ENCODE results near the gene TXN2. TPM values are rescaled to one million over a fixed set of nuclear protein-coding genes. Genes with fewer than 3 reads are reported as not detected.
A peak's percentile ranks its signal among the peaks of the same experiment; 100 is the strongest.

Gene TXN2
- total and polyA plus RNA-seq, 4 donors: 22.0 to 135 (median 85.1) TPM

- Histone ChIP-seq H3K36me3 (ENCODE audit: control insufficient read depth, insufficient read depth, low read length) (peaks cover 69% of the 10 kb centered on the region), H3K9me3 (ENCODE audit: control insufficient read depth, insufficient read depth, low read length) (no peaks in the 10 kb centered on the region), H3K4me3 (ENCODE audit: low read depth, low read length) (no peak overlapping the region), H3K4me1 (ENCODE audit: control insufficient read depth, insufficient read depth, low read length) (peaks cover 5% of the 10 kb centered on the region), H3K27me3 (ENCODE audit: control insufficient read depth, insufficient read depth, low read length) (no peaks in the 10 kb centered on the region), H3K27ac (ENCODE audit: low read depth, low read length) (no peak overlapping the region)
- DNase-seq (ENCODE audit: low read depth in 4 of 6, low spot score in 6 of 6): no peak
- WGBS (ENCODE audit: insufficient coverage): 96% methylated on average over 8 of the region's 8 CpGs
Measured at GRCh38 chr22:36512333-36512732, 30.9 kb upstream of the TXN2 start.

- no peaks in the 10 kb centered on the region for H3K9me3 ChIP-seq (ENCODE audit: control insufficient read depth, insufficient read depth, low read length)
- H3K36me3 ChIP-seq (ENCODE audit: control insufficient read depth, insufficient read depth, low read length): peaks cover 60% of the 10 kb centered on the region
- no peaks in the 10 kb centered on the region for H3K27me3 ChIP-seq (ENCODE audit: control insufficient read depth, insufficient read depth, low read length)
- H3K4me1 ChIP-seq (ENCODE audit: control insufficient read depth, insufficient read depth, low read length): peaks cover 13% of the 10 kb centered on the region
- no peak overlapping the region for H3K27ac ChIP-seq (ENCODE audit: low read depth, low read length)
- WGBS (ENCODE audit: insufficient coverage): 66% methylated on average over 16 of the region's 17 CpGs
- H3K4me3 ChIP-seq (ENCODE audit: low read depth, low read length): no peak overlapping the region
- peak in 3 of 6 donors; percentile 38 to 81 (median 75) for DNase-seq (ENCODE audit: low read depth in 4 of 6, low spot score in 6 of 6)
Measured at GRCh38 chr22:36510966-36511881, 29.8 kb upstream of the TXN2 start.

DNA sequence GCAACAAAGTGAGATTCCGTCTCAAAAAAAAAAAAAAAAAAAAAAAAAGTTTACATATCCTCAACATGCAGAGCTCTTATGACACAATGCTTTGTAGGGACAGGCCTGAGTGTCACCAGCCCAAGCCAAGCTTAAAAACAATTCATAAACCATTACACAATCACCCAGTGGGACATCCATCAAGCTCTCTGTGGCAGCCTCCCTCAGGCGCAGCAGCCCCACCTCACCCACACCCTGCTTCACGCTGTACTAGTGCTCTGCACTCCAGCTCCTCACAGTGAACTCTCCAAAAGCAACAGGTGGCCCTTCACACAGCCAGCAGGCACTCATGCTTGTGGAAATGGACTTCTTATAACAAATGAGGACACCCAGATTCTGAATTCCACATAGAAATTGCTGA lies 28.9 kb upstream of the TXN2 start:
- peaks cover 59% of the 10 kb centered on the region for H3K36me3 ChIP-seq (ENCODE audit: control insufficient read depth, insufficient read depth, low read length)
- H3K4me3 ChIP-seq (ENCODE audit: low read depth, low read length): no peak overlapping the region

DNA sequence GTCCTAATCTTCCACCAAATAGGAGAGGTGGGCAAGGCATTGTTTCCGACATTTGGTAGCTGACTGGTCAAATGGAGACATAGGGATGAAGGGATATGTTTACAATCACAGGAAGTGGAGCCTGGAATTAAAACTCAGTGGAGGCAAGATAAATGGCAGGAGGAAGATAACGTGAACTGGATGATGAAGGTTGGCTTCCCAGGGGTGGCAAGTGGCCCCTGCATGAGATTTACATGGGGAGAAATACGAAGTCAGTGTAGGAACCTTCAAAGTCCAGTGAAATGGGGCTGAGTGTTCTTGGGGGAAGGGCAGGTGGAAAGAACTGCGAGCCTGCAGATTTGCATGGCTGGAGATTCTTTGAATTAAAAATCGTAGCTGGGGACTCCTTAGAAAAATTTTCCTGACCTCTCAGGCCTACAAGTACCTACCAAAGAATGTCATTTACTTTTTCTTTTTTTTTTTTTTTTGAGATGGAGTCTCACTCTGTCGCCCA lies 26.1 kb upstream of the TXN2 start:
- no peaks in the 10 kb centered on the region for H3K27me3 ChIP-seq (ENCODE audit: control insufficient read depth, insufficient read depth, low read length)
- peak overlapping the region; percentile 37 for H3K4me3 ChIP-seq (ENCODE audit: low read depth, low read length)
- H3K9me3 ChIP-seq (ENCODE audit: control insufficient read depth, insufficient read depth, low read length): no peaks in the 10 kb centered on the region
- no peak for DNase-seq (ENCODE audit: low read depth in 4 of 6, low spot score in 6 of 6)
- WGBS (ENCODE audit: insufficient coverage): 83% methylated on average over 4 of the region's 6 CpGs
- peak overlapping the region; percentile 31 for H3K27ac ChIP-seq (ENCODE audit: low read depth, low read length)
- H3K36me3 ChIP-seq (ENCODE audit: control insufficient read depth, insufficient read depth, low read length): peaks cover 43% of the 10 kb centered on the region
- H3K4me1 ChIP-seq (ENCODE audit: control insufficient read depth, insufficient read depth, low read length): peaks cover 26% of the 10 kb centered on the region

More for the DNA sequence above, 28.9 kb upstream of the TXN2 start:
- no peaks in the 10 kb centered on the region for H3K9me3 ChIP-seq (ENCODE audit: control insufficient read depth, insufficient read depth, low read length)
- H3K4me1 ChIP-seq (ENCODE audit: control insufficient read depth, insufficient read depth, low read length): peaks cover 21% of the 10 kb centered on the region
- H3K27me3 ChIP-seq (ENCODE audit: control insufficient read depth, insufficient read depth, low read length): no peaks in the 10 kb centered on the region
- no peak for DNase-seq (ENCODE audit: low read depth in 4 of 6, low spot score in 6 of 6)
- H3K27ac ChIP-seq (ENCODE audit: low read depth, low read length): no peak overlapping the region
- WGBS (ENCODE audit: insufficient coverage): 83% methylated on average over 2 of the region's 3 CpGs

- H3K4me1 ChIP-seq (ENCODE audit: control insufficient read depth, insufficient read depth, low read length): peaks cover 26% of the 10 kb centered on the region
- H3K36me3 ChIP-seq (ENCODE audit: control insufficient read depth, insufficient read depth, low read length): peaks cover 43% of the 10 kb centered on the region
- 5% methylated on average over 74 of the region's 75 CpGs for WGBS (ENCODE audit: insufficient coverage)
- H3K27me3 ChIP-seq (ENCODE audit: control insufficient read depth, insufficient read depth, low read length): no peaks in the 10 kb centered on the region
- peak within 1 kb of the TSS; percentile 37 for H3K4me3 ChIP-seq (ENCODE audit: low read depth, low read length)
- H3K27ac ChIP-seq (ENCODE audit: low read depth, low read length): peak within 1 kb of the TSS; percentile 47
- DNase-seq (ENCODE audit: low read depth in 4 of 6, low spot score in 6 of 6): peak; percentile 74 to 97 (median 82)
- H3K9me3 ChIP-seq (ENCODE audit: control insufficient read depth, insufficient read depth, low read length): no peaks in the 10 kb centered on the region
Measured at GRCh38 chr22:36506637-36507517, 25.4 kb upstream of the TXN2 start, which contains the start of gene FOXRED2. Gene FOXRED2 (minus strand): TSS chr22:36507040. CDS start chr22:36506422, 618 bp downstream.

DNA sequence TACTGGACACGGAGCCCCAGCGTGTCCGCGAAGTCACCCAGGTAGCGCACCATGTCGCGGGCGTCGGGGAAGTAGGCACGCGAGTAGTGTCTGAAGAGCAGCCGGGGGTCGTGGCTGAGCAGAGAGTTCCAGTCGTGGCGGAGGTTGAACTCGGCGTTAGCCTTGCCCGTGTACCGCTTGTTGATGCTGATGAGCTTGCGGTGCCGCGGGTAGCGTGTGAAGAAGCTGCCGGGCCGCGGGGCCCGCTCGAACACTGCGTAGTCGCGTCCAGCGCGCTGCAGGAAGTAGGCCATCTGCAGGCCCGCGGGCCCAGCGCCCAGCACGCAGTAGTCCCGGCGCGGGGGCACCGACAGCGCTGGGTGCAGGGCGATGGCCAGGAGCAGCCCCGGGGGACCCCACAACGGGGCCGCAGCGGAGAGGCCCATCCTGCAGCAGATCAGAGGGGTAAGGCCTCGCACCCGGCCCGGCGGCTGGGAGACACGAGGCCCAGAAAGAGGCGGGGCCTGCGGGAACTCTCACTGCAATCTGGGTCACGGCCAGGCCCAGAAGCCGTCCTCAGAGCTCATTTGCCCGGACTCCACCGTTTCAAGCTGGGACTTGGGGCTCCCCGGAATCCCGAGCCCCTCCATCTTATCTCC lies 24.7 kb upstream of the TXN2 start:
- Histone ChIP-seq H3K4me3 (ENCODE audit: low read depth, low read length) (peak overlapping the region; percentile 37), H3K36me3 (ENCODE audit: control insufficient read depth, insufficient read depth, low read length) (peaks cover 40% of the 10 kb centered on the region), H3K27ac (ENCODE audit: low read depth, low read length) (peak overlapping the region; percentile 47), H3K27me3 (ENCODE audit: control insufficient read depth, insufficient read depth, low read length) (no peaks in the 10 kb centered on the region), H3K4me1 (ENCODE audit: control insufficient read depth, insufficient read depth, low read length) (peaks cover 26% of the 10 kb centered on the region), H3K9me3 (ENCODE audit: control insufficient read depth, insufficient read depth, low read length) (no peaks in the 10 kb centered on the region)
- no peak for DNase-seq (ENCODE audit: low read depth in 4 of 6, low spot score in 6 of 6)
- 96% methylated on average over 57 of the region's 60 CpGs for WGBS (ENCODE audit: insufficient coverage)

- DNase-seq (ENCODE audit: low read depth in 4 of 6, low spot score in 6 of 6): no peak
- no peaks in the 10 kb centered on the region for H3K4me1 ChIP-seq (ENCODE audit: control insufficient read depth, insufficient read depth, low read length)
- no peak overlapping the region for H3K4me3 ChIP-seq (ENCODE audit: low read depth, low read length)
- 92% methylated on average over 22 of the region's 30 CpGs for WGBS (ENCODE audit: insufficient coverage)
- no peaks in the 10 kb centered on the region for H3K27me3 ChIP-seq (ENCODE audit: control insufficient read depth, insufficient read depth, low read length)
- H3K36me3 ChIP-seq (ENCODE audit: control insufficient read depth, insufficient read depth, low read length): peaks cover 85% of the 10 kb centered on the region
- no peaks in the 10 kb centered on the region for H3K9me3 ChIP-seq (ENCODE audit: control insufficient read depth, insufficient read depth, low read length)
- H3K27ac ChIP-seq (ENCODE audit: low read depth, low read length): no peak overlapping the region
Measured at GRCh38 chr22:36497910-36498665, 16.6 kb upstream of the TXN2 start.

DNA sequence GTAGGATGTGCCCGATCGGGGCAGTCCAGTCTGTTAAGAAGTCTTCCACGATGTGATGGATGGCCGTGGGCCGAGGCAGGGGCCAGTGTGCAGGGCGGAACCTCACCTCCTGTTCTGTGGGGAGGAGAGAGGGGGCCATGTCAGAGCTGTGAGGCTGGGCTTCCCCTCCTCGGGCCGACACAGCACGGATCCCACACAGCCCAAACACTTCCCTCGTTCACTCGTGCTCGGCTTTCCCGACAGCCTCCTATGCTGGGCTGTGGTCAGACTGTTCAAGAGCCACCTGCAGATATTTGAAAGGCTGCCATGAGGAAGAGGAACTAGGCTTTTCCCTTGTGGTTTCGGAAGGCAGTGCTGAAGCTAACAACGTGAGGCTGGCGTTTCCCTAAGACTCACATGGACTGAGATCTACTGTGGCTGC lies 12.3 kb upstream of the TXN2 start:
- Histone ChIP-seq H3K27me3 (ENCODE audit: control insufficient read depth, insufficient read depth, low read length) (no peaks in the 10 kb centered on the region), H3K27ac (ENCODE audit: low read depth, low read length) (no peak overlapping the region), H3K4me3 (ENCODE audit: low read depth, low read length) (no peak overlapping the region), H3K9me3 (ENCODE audit: control insufficient read depth, insufficient read depth, low read length) (no peaks in the 10 kb centered on the region), H3K4me1 (ENCODE audit: control insufficient read depth, insufficient read depth, low read length) (no peaks in the 10 kb centered on the region), H3K36me3 (ENCODE audit: control insufficient read depth, insufficient read depth, low read length) (peaks cover 95% of the 10 kb centered on the region)
- 88% methylated on average over 11 of the region's 16 CpGs for WGBS (ENCODE audit: insufficient coverage)
- DNase-seq (ENCODE audit: low read depth in 4 of 6, low spot score in 6 of 6): no peak

Measured in spinal cord (tissue), 10 donors.